Amygdala (tissue), 56 donors: ENCODE data around the gene LCP1.

ENCODE experiments used
- DNase-seq, 56 donors: peaks; one replicate each; lab custom pipeline; 2025; lab: John Stamatoyannopoulos, UW

The LCP1 gene

DNA sequence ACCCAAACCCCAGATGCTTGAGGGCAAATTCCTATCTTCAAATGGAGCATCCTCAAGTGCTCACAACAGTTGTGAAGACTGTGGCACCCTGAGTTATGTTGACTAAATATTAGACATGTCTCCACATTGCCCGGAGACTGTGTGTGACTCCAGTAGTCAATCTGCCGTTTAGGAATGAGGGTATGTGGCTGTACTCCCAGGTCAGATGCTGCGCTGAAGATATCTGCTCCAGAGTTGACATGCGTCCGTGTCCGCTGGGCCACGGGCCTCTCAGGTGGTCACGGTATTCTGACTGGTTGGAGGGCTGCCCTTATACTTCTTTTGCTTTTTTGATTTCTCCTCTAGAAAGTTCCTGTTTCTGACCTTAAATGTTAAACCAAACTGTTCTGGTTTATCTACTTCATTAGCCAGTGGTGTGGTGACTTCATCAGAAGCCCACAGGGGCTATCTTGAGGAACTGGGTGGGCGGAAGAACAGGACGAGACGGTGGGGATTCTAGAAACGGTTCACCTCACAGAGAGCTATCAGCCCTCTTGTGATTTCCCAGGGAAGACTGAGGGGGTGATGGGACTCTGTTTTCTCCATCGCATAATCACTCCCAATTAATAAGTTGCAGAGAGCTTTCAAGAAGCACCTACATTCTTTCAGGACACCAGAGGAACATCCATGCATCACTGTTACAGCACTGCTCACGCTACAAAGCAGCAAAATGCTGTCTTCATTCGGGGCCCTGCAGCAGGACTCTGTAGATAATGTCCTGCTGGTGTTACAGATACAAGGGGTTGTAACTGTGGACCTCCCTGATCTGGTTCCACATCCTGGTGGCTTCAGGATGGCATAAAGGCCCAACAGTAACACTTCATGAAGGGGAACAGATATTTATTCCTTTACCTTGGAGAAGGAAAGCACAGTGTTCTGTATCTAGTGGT, 1.3 kb upstream of the LCP1 start:
- DNase-seq = no peak

DNA sequence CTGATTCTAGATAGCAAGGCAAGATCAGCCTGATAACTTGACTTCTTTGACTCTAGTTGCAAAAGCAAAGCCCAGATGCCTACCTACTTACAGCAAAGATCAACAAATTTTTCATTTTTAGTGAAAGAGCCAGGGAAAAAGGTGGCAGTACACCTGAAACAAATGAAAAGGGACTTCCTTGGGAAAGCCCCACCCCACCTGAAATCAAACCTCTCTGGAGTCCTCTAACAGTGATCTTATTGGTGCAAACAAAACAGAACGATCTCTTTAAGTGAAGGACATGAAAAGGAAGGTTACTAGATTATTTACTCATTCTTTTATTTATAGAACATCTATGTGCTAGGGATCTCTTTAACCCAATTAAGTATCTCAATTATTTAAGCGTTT, 507 bp upstream of the LCP1 start:
- DNase-seq = no peak

DNA sequence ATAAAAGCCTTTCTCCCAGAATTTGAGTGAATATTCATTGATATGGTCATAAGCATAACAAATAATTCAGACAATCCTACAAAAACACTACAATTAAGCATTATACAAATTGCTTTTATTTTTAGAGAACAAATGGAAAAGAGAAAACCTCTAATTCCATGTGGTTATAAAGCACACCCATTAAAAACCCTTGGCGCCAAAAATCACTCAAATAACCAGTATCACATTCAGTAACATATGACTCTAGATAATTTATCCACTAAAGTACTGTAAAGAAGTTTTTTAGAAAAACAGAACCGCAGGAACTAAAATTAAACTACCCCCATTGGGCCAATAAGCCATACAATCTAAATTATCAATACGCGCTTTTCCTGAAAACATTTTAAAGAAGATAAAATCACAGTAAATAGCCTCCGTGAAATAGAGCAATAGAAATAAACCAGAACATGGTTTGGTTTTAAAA, 569 bp downstream of the LCP1 start:
- DNase-seq = no peak

DNA sequence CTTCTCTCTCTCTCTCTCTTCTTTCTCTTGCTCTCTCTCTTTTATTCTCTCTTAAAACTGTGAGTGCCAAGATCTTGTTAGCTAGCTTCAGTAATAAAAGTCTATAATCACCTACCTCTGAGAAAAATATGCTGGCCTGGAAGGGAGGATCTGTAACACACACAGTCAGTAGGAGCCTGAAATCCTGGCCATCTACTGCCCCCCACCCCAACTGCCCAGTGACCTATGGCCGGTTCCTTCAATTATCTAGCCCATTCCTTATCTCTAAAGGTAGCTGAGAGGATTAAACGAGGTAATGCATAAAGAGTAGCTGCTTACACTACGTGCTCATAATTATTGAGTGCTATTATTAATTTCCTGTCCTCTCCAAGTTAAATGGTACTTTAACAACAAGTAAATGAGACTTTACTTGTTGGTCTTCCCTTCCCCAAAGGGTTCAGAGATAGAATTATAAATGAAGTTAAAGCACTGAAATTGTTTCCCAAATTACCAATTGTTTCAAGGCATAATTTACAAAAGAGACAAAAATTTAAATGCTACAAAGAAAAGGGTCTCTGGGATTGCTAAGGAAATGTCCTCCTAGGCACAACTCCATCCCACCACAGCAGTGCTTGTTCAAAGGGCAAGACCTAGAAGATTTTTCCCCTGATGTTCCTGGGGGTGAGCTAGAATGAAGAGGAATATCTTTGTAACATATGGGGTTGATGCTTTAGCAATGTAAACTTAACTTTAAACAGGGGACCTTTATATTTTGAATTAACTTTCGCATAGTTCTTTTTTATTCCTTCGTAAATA, 1.8 kb downstream of the LCP1 start:
- no peak for DNase-seq

DNA sequence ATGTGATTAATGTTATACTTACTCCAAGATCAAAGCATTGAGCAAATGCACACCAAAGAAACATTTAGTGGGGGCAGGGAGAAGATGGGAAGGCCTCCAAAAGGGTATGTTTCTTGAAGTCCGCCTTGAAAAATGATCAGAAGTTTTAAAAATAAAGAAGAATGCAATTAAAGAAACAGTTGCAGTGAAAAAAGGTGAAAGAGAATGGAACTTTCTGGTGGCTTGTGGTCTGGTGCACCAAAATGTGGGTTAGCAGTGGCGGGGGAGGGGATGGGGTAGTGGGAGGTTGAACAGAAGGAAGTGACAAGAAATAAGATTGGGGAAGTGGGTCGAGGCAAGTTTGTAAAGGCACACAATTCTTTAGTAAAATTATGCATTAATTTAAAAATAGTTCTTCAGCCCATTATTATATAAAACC, 2.5 kb downstream of the LCP1 start:
- DNase-seq = peak in 2 of 56 donors; percentile 4 to 14

DNA sequence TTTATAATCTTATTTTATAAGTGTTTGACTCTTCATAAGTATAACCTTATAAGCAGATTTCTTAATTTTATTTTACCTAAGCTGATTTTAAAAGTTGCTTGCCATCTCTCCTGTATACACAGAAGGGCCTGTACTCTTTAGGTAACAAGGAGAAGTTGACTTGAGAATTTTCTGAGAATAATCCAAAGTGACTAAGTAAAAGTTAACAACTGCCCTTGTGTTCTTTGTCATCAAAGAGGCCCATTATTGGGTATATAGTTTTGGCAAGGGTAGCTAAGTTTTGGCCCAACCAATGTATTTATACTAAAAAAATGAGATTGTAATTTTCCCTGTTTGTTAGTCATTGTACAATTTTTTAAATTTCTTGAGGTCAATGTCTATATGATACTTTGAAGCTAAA, 3.2 kb downstream of the LCP1 start:
- no peak for DNase-seq

DNA sequence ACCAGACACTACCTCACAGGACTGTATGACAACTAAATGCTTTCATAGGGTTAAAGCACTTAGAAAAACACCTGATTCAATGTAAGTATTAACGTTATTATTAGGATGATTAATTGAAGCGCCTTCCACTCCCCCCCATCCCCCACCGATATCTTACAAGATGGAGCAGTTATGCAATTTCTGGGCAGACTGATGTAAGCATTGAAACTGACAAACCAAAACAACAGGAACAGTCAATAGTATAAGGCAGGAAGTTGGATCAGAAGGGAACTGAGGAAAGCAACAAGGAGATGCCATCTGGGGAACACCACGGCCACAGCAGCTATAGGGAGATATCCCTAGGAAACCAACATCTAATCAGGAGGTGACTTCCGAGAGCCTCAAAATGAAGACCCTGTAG, 3.8 kb downstream of the LCP1 start:
- no peak for DNase-seq

DNA sequence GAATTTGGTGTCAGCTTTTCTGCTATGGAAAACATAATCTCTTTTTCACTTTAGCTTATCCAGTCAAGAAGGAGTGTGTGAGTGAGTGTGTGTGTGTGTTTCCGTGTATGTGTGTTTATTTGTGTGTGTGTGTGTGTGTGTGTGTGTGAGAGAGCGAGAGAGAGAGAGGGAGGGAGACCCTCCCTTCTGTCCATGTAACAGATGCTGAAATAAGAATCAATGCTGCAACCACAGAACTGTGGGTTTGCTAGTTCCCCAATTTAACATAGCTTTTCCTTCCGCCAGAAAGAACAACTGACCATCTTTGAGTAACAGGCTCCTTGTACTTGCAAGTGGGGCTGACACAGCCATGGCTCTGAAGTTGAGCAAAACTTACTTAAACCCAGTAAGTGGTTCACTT, 5.2 kb downstream of the LCP1 start:
- peak in 3 of 56 donors; percentile 6 to 23 (median 15) for DNase-seq

DNA sequence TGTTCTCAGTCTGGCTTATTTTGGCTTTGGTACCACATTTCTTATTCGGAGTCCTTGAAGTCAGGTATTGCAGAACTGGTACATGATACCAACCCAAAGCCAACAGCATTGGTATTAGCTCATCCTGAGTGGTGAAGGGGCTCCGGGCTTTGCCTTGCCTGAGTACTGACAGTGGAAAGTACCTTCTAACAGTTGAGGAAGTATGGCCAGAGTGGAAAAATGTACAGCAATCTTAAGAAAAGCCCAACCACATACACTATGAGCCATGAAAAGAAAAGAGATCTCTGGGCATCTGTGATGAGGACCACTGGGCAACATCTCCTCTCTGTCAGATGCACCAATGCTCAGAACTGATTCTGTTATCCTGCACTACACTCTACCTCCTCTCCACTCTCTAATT, 8.3 kb downstream of the LCP1 start:
- no peak for DNase-seq

DNA sequence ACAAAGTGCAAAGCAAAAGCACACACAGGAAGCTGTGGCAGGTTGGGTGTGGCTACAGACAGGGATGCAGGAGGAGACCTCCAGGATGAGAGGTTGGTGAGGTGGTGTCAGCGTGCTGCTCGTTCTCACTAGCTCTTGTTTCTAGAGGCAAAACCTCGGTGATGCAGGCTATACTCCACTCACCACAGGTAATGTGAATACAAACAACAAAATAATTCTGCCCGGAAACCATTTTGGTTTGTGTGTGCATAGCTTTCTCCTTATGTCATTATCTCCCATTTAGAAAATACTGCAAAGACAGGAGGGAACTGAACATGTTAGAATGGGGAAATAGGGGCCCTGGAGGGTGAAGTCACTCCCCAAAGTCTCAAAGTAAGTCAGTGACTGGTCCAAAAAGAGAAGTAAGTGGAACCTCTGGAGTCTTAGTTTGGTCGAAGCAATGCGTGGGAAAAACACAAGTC, 9.4 kb downstream of the LCP1 start:
- peak in 2 of 56 donors; percentile 5 to 28 for DNase-seq

DNA sequence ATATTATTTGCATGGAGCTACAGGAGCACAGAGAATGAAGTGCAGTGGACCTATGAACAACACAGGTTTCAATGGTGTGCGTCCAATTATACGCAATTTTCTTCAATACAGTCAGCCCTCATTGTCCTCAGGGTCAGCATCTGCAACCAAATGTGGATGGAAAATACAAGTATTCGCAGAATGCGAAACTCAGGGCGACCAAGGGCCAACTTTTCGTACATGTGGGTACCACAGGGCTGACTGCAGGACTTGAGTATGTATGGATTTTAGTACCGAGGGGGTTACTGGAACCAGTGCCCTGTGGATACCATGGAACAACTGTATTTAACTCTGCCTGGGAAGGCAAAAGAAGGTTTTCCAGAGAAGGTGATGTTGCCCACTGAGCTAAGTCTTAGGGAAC, 10.2 kb downstream of the LCP1 start:
- no peak for DNase-seq

DNA sequence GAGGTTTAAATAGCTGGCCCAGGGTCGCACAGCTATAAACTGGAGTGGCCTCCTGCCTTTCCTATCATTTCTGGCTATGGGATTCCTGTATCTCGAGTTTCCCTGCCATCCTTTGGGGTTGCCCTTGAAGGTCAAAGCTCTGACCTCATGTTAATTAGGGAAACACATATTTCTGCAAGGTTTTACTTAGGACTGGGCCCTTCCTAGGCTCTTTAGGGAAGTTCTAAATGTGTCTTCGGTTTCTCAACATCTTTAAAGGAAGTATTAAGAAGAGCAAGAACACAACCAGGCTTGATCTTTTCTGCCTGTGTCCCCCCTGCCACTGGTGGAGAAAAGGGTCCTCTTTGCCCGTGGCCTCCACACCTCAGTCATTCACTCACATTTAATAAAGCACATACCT, 10.8 kb downstream of the LCP1 start:
- DNase-seq = no peak

DNA sequence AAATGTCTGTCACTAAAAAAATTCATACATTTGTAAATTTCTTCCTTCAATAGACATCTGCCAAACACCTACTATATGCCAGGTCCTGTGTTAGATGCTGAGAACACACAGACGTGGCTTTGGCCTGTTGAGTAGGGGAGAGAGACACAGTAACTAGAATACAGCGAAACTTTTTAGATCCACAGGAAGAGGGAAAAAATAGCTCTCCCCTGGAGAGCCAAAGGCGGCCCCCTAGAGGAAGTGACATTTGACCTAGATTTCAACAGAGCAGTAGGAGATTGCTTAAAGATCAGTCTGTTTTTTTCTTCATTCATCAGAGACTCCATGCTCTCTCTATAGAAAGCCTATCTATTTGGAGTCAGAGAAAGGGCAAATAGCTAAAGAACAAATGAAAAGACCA, 11.3 kb downstream of the LCP1 start:
- no peak for DNase-seq

DNA sequence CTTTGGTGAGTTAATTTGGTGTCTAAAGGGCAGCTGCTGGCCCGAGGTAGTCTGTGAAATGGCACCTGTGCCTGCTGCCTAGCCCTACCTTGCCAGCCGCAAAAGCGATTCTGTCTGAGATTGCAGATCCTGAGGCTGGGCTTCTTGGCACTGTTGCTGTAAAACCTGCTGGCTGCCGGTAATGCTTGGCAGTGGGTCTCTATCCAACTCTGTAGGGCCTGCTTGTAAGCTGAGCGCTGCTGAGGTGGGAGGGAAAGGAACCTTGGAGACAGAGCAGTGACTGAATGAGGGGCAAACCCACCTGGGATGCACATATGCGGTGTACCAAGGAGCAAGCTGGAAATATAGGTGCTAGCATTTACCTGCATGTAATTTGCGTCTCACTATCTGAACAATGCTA, 11.7 kb downstream of the LCP1 start:
- no peak for DNase-seq

DNA sequence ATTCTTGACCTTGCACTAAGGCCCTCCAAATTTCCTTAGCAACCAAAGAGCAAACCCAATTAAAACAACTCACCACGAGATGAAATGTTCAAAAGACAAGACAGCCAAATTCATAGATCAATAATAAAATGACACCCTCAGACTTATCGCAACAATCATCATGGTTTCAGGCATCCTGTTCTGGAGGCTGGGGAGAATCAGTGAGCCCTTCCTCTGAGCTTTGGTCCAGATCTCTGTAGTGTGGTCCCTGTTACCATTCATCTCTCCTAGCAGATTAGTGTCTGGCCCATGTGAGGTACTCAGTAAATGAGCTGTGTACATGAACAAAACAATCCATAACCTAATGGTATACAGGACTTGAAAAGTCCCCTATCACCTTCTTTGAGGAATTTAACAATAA, 12.2 kb downstream of the LCP1 start:
- DNase-seq = no peak

DNA sequence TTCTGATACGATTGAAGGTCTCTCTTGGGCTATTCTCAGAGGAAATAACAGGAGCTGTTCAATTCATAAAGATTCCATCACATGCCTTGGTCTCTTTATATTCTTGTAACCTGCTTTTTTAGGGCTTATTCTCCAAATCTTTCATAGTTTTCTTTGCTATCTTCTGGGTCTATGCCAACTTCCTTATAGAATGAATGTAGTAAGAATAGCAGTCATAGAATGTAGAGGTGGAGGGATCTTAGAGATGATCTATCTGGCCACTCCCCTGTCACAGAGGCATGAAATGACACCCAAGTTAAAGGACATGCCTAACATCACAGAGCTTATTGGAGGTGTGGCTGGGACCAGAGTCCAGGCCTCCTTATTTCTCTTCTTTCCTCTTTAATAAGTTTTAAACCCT, 13.2 kb downstream of the LCP1 start:
- no peak for DNase-seq

DNA sequence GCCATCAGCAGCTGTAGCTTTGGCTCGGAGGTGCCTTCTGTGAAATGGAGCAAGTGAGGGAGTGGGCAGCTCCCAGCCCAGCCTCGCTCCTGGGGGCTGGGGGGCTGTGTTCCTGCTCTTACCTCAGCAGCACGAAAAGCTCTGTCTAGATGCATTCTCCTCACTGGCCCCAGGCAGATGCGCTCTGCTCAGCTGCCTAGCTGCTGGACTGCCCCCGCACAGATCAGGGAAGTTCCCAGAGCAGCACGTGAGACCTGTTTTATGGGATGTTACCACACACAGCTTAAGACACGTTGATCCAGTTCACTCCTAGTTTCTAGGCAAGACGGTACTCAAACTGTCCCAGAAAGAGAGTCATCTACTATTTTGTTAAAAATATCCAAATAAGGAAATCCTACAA, 13.6 kb downstream of the LCP1 start:
- no peak for DNase-seq

DNA sequence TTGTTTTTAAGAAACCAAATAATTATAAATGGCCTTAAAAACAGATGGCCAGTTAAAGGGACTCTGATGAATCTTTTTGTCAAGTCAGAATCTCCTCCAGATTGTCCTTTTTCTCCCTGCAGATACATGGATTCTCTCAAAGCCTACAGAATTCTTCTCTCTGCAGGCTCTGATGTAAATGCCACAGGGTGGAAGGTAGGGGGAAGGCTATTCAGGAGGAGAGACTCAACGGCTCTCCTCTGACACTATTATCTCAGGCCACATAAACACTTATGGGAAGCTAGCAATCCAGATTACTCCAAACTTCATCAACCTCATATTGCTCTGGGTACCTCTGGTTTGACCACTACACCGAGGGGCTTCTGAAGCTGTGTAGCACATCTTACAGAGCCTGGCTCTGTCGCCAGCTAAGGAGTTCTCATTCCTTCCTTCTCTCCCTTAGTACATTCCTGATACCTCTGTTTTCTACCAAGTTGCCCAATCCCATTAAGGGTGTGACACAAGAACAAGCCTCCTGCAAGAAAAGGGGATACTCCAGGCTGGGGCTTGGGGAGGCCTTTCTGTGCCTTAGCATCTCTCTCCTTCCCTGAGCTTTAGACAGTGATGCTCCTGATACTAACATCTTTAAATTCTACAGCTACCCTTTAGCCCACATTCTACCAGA, 14.9 kb downstream of the LCP1 start:
- no peak for DNase-seq

DNA sequence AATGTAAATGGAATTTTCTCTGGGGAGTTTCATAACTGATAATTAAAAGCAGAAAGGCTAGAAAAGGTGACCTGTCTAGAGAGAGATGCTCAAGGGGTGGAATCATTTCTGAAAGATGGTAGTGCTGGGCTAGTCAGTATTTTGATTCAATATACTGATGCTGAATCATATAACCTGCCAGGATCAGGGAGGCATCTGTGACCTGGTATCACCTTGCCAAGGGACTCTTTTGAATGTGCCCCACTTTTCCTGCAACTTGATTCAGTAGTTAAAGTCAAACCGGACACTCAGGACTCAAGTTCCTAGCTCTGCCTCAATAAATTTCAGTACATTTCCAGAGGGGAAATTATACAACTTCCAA, 15.8 kb downstream of the LCP1 start:
- no peak for DNase-seq

DNA sequence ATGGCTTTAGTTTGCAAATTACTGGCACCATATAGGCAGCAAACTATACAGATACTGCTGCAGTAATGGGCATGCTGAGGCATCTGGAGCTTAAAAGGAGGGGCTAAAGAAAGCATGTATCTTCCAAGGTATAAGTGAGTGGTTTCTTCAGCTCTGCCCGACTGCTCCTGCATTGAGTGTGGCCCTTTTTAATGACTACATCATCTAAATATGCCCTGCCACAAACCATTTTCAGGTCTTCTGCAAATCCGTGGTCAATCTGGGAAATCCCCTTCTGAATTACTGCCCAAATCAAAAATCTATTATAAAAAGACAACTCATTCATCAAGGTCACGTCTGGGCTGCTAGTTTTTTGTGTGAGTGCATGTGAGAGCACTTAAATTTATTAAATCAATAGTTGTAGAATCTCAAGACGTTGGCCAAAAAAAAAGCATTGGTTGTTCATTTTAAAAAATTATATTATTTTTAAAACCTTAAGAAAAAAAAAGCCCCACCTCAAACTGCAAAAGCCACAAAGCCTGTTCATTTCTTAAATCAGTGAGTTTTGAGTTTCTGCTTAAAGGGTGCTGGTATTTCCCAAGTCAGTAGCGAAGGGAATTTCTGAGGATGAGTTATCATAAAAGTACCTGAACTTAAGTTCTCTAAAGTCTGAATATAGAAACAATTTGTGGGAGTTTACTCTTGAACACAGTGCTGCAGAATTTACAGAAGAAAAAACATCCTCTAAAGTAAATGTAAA, 16.3 kb downstream of the LCP1 start:
- no peak for DNase-seq
